ENCODE measurements around the gene UNC13C.

- TF ChIP-seq CTCF (IDR thresholded peaks at IDR 0.05) (no peak), POLR2A (IDR thresholded peaks at IDR 0.05) (no peak), EP300 (IDR thresholded peaks at IDR 0.05) (no peak)
These were observed 681.4 kb downstream of the UNC13C start for GRCh38 chr15:54659646-54660045.

All from tibial nerve (tissue), 4 donors.